GM23338 (cell line): ENCODE results near the gene EMC9. TPM values are rescaled to one million over a fixed set of nuclear protein-coding genes. Genes with fewer than 3 reads are reported as not detected.

ENCODE experiments used
- ATAC-seq: fragments of 200-7000 bp; cut with Tn5 transposase; 3 replicates; pipeline ENCODE4 v1.9.1; 2020
- DNase-seq: peaks from one replicate; pipeline ENCODE4 v3.0.0-alpha.2; 2015; ENCODE audit warnings: low spot score
- H2AFZ ChIP-seq: fragments of 200-600 bp; sonication (generic); 2 replicates; pipeline ENCODE4 v1.8.0; 2016; ENCODE audit warnings: antibody characterized with exemption, mild to moderate bottlenecking, moderate library complexity
- H3F3A ChIP-seq: fragments of 200-600 bp; sonication (generic); replicated peaks from 2 replicates; pipeline ENCODE4 v1.8.0; 2017; ENCODE audit warnings: antibody characterized with exemption, mixed run types, low read depth
- H3K27ac ChIP-seq: fragments of 200-600 bp; sonication (generic); 2 replicates; pipeline ENCODE4 v1.6.1; 2016; ENCODE audit warnings: low read depth
- H3K27me3 ChIP-seq: fragments of 200-600 bp; sonication (generic); 2 replicates; pipeline ENCODE4 v1.8.0; 2016; ENCODE audit warnings: mild to moderate bottlenecking, mixed run types, moderate library complexity; ENCODE audit not compliant: insufficient read depth
- H3K36me3 ChIP-seq: fragments of 200-600 bp; sonication (generic); 2 replicates; pipeline ENCODE4 v1.8.0; 2016; ENCODE audit warnings: mild to moderate bottlenecking; ENCODE audit not compliant: insufficient read depth
- H3K4me1 ChIP-seq: fragments of 200-600 bp; sonication (generic); 2 replicates; pipeline ENCODE4 v1.8.0; 2016; ENCODE audit warnings: mild to moderate bottlenecking, moderate library complexity; ENCODE audit not compliant: insufficient read depth
- H3K4me2 ChIP-seq: fragments of 200-600 bp; sonication (generic); 2 replicates; pipeline ENCODE4 v1.7.1; 2017; ENCODE audit warnings: mixed run types
- H3K4me3 ChIP-seq: fragments of 200-600 bp; sonication (generic); 2 replicates; pipeline ENCODE4 v1.6.1; 2016; ENCODE audit warnings: mixed run types
- H3K79me2 ChIP-seq: fragments of 200-600 bp; sonication (generic); replicated peaks from 2 replicates; pipeline ENCODE4 v1.8.0; 2017; ENCODE audit warnings: mild to moderate bottlenecking; ENCODE audit not compliant: insufficient read depth
- H3K9me2 ChIP-seq: fragments of 200-600 bp; sonication (generic); 2 replicates; pipeline ENCODE4 v1.8.0; 2017; ENCODE audit not compliant: insufficient read depth
- H4K20me1 ChIP-seq: fragments of 200-600 bp; sonication (generic); replicated peaks from 2 replicates; pipeline ENCODE4 v1.8.0; 2017; ENCODE audit warnings: mild to moderate bottlenecking; ENCODE audit not compliant: insufficient read depth
- H3K27ac Mint-ChIP-seq: 2 replicates; pipeline ENCODE4 v1.8.0; 2020; ENCODE audit warnings: inconsistent platforms, mild to moderate bottlenecking, moderate library complexity, mixed read lengths
- H3K27me3 Mint-ChIP-seq: 3 replicates; pipeline ENCODE4 v1.8.0; 2022; ENCODE audit warnings: low read depth, mild to moderate bottlenecking, moderate library complexity, mixed read lengths, inconsistent platforms; ENCODE audit not compliant: insufficient read depth, poor library complexity
- H3K36me3 Mint-ChIP-seq: 3 replicates; pipeline ENCODE4 v1.8.0; 2021; ENCODE audit warnings: low read depth, mild to moderate bottlenecking, inconsistent platforms, moderate library complexity, mixed read lengths
- H3K4me1 Mint-ChIP-seq: 3 replicates; pipeline ENCODE4 v1.8.0; 2020; ENCODE audit warnings: mild to moderate bottlenecking, inconsistent platforms, mixed read lengths
- H3K4me3 Mint-ChIP-seq: 3 replicates; pipeline ENCODE4 v1.8.0; 2021; ENCODE audit warnings: moderate library complexity, mild to moderate bottlenecking, inconsistent platforms, mixed read lengths
- H3K9me3 Mint-ChIP-seq: 3 replicates; pipeline ENCODE4 v1.8.0; 2020; ENCODE audit warnings: moderate library complexity, mild to moderate bottlenecking, inconsistent platforms, mixed read lengths
- CREB1 ChIP-seq: fragments of 250-450 bp; sonication (Bioruptor Pico); IDR thresholded peaks from 2 replicates; pipeline ENCODE4 v1.5.0; 2020; ENCODE audit warnings: low read depth, mild to moderate bottlenecking, moderate library complexity
- ETS1 ChIP-seq: IDR thresholded peaks from 2 replicates; pipeline ENCODE4 v1.6.1; 2016; ENCODE audit warnings: antibody characterized with exemption
- EZH2 ChIP-seq: fragments of 200-600 bp; sonication (generic); IDR thresholded peaks from one replicate; pipeline ENCODE4 v1.8.0; 2017; ENCODE audit warnings: antibody characterized with exemption, mild to moderate bottlenecking, low read depth; ENCODE audit not compliant: unreplicated experiment
- EZH2phosphoT487 ChIP-seq: fragments of 200-600 bp; sonication (generic); IDR thresholded peaks from one replicate; pipeline ENCODE4 v1.8.1; 2018; ENCODE audit warnings: antibody characterized with exemption; ENCODE audit not compliant: unreplicated experiment
- POLR2AphosphoS5 ChIP-seq: IDR thresholded peaks from 2 replicates; pipeline ENCODE4 v1.6.1; 2016; ENCODE audit warnings: antibody characterized with exemption, low read depth
- STAT1 ChIP-seq: IDR thresholded peaks from one replicate; pipeline ENCODE4 v1.6.1; 2016; ENCODE audit warnings: antibody characterized with exemption; ENCODE audit not compliant: unreplicated experiment
- ZNF462 ChIP-seq: fragments of 250-450 bp; sonication (Bioruptor Pico); IDR thresholded peaks from 2 replicates; pipeline ENCODE4 v1.5.0; 2020; ENCODE audit warnings: mild to moderate bottlenecking, moderate library complexity
- polyA plus RNA-seq: library from polyadenylated mRNA; unstranded; fragments of >200 nt; fragmentation: Nextera tagmentation; extraction: Ambion mirVana; gene quantifications from 2 replicates; pipeline ENCODE4 v1.2.1, GENCODE V29; 2016
- total RNA-seq: library from RNA; depleted of rRNA; stranded (reverse); fragments of >200 nt; shearing (Covaris generic); gene quantifications from 2 replicates; pipeline ENCODE4 v1.2.3, GENCODE V29; 2014

EMC9 gene
- total and polyA plus RNA-seq, 2 experiments from 2014 or later, result 30.0 to 64.2 TPM

GRCh38 chr14:24098927-24099813 lies 42.2 kb downstream of the EMC9 start:
- H3F3A ChIP-seq, result 0 out of 2 replicates have a peak, but pooled peaks cover 10% of the 10 kb centered on the region
- no peak overlapping the region for H3K27ac ChIP-seq
- H3K4me1 ChIP-seq, result peaks cover 8% of the 10 kb centered on the region
- H3K79me2 ChIP-seq, result peaks cover 22% of the 10 kb centered on the region
- Mint-ChIP-seq H3K27me3 (peaks cover 11% of the 10 kb centered on the region), H3K27ac (no peak overlapping the region), H3K9me3 (peaks cover 8% of the 10 kb centered on the region), H3K36me3 (peaks cover 90% of the 10 kb centered on the region), H3K4me3 (no peak overlapping the region), H3K4me1 (peaks cover 12% of the 10 kb centered on the region)
- H3K27me3 ChIP-seq, result no peaks in the 10 kb centered on the region
- H3K4me2 ChIP-seq, result no peak overlapping the region
- ATAC-seq, result no peak
- no peak overlapping the region for H3K4me3 ChIP-seq
- peaks cover 25% of the 10 kb centered on the region for H3K36me3 ChIP-seq
- DNase-seq, result no peak
- H4K20me1 ChIP-seq, result peaks cover 5% of the 10 kb centered on the region; the same call in 1 of the 2 replicates
- no peaks in the 10 kb centered on the region for H3K9me2 ChIP-seq
- H2AFZ ChIP-seq, result no peak overlapping the region
- TF ChIP-seq CREB1 (no peak), ETS1 (no peak), EZH2 (no peak), POLR2AphosphoS5 (no peak; the same call in 1 of the 2 replicates), EZH2phosphoT487 (no peak), ZNF462 (CRISPR knock-in tag) (no peak), STAT1 (no peak)
